Activated CD8-positive, alpha-beta T cell treated with anti-CD3 and anti-CD28 coated beads for 36 hours (primary cell): Measurements from ENCODE around the gene MAP4K2. TPM values are rescaled to one million over a fixed set of nuclear protein-coding genes. Genes with fewer than 3 reads are reported as not detected.
A peak's percentile ranks its signal among the peaks of the same experiment; 100 is the strongest.

Experiments
- ATAC-seq: fragments of 200-7000 bp; cut with Tn5 transposase; one replicate; pipeline ENCODE4 v1.10.0; 2021; ENCODE audit warnings: mild to moderate bottlenecking, moderate library complexity
- CTCF ChIA-PET: fragments of 350-600 bp; sonication (Branson Sonifier 250); formaldehyde crosslinking; loops from one replicate; lab custom pipeline; 2021; ENCODE audit warnings: antibody characterized with exemption; lab: Charles Lee
- POLR2A ChIA-PET: fragments of 350-600 bp; sonication (Branson Sonifier 250); formaldehyde crosslinking; loops from one replicate; lab custom pipeline; 2021; ENCODE audit warnings: antibody characterized with exemption; lab: Charles Lee
- DNase-seq: peaks from one replicate; pipeline ENCODE4 v3.0.0-alpha.2; 2020
- H3K27ac Mint-ChIP-seq: one replicate; pipeline ENCODE4 v1.8.0; 2021; ENCODE audit warnings: mild to moderate bottlenecking, mixed read lengths
- H3K27me3 Mint-ChIP-seq: one replicate; pipeline ENCODE4 v1.8.0; 2021; ENCODE audit warnings: mixed read lengths
- H3K36me3 Mint-ChIP-seq: one replicate; pipeline ENCODE4 v1.8.0; 2021; ENCODE audit warnings: low read depth, mixed read lengths
- H3K4me1 Mint-ChIP-seq: one replicate; pipeline ENCODE4 v1.8.0; 2021; ENCODE audit warnings: low read depth, mixed read lengths
- H3K4me3 Mint-ChIP-seq: one replicate; pipeline ENCODE4 v1.8.0; 2021; ENCODE audit warnings: mild to moderate bottlenecking, moderate library complexity, mixed read lengths
- H3K9me3 Mint-ChIP-seq: one replicate; pipeline ENCODE4 v1.8.0; 2021; ENCODE audit warnings: mixed read lengths
- CTCF ChIP-seq: fragments of 200-600 bp; IDR thresholded peaks from one replicate; pipeline ENCODE4 v1.8.0; 2022; ENCODE audit warnings: antibody characterized with exemption, mild to moderate bottlenecking
- intact Hi-C: fragments of 100-400 bp; cut with micrococcal nuclease; formaldehyde crosslinking; loops from one replicate; pipeline ENCODE4 v1.10.0; 2022
- total RNA-seq, 2 experiments: library from RNA; stranded (reverse); gene quantifications; one replicate each; pipeline ENCODE4 v1.2.3, GENCODE V29; 2021

The MAP4K2 gene
- total RNA-seq, 2 experiments from 2014 or later, result 56.4 to 58.0 TPM

GRCh38 chr11:64784813-64785581 lies 18.0 kb downstream of the MAP4K2 start:
- intact Hi-C loops, result no loop called here
- H3K27ac Mint-ChIP-seq, result no peak overlapping the region
- TF ChIP-seq CTCF, result no peak
- no peak overlapping the region for H3K4me3 Mint-ChIP-seq
- ATAC-seq (no peak), DNase-seq (no peak)
- peaks cover 2% of the 10 kb centered on the region for H3K36me3 Mint-ChIP-seq
- H3K9me3 Mint-ChIP-seq, result no peaks in the 10 kb centered on the region
- ChIA-PET POLR2A (interaction anchor here (0.7 to 1.6 kb wide), 5 partner anchors 9 to 90 kb away, joined by 3 to 8 read pairs (median 5); no protein-coding TSS in a partner anchor), CTCF (interaction anchor here (0.9 to 2.0 kb wide), 6 partner anchors 10 to 103 kb away, joined by 3 to 10 read pairs (median 4); no protein-coding TSS in a partner anchor)
- H3K4me1 Mint-ChIP-seq, result peaks cover 14% of the 10 kb centered on the region
- H3K27me3 Mint-ChIP-seq, result no peaks in the 10 kb centered on the region

- intact Hi-C loops, result no loop called here
- TF ChIP-seq CTCF, result no peak
- Mint-ChIP-seq H3K27ac (peak within 1 kb of the TSS; percentile 96), H3K9me3 (no peaks in the 10 kb centered on the region), H3K4me3 (peak within 1 kb of the TSS; percentile 95), H3K4me1 (peaks cover 46% of the 10 kb centered on the region), H3K36me3 (peaks cover 39% of the 10 kb centered on the region), H3K27me3 (no peaks in the 10 kb centered on the region)
- peak; percentile 100 for DNase-seq
- POLR2A ChIA-PET, result interaction anchor here (0.6 to 24.1 kb wide), 14 partner anchors 9 to 803 kb away, joined by 3 to 331 read pairs (median 3); partner anchors contain the start of genes EHD1, FAU, MEN1 and PYGM
- peak; percentile 90 for ATAC-seq
- CTCF ChIA-PET, result interaction anchor here (0.6 to 1.3 kb wide), 9 partner anchors 9 to 235 kb away, joined by 3 to 5 read pairs (median 4); partner anchors contain the start of genes ARL2 and RASGRP2
Measured at GRCh38 chr11:64778473-64779298, 24.3 kb downstream of the MAP4K2 start, which contains the start of gene SF1. Gene SF1, minus strand, starts transcription at chr11:64778542. Its CDS starts 150 bp downstream, at chr11:64778392.

- Mint-ChIP-seq H3K9me3 (no peaks in the 10 kb centered on the region), H3K27ac (peak overlapping the region; percentile 96), H3K27me3 (no peaks in the 10 kb centered on the region), H3K4me3 (peak overlapping the region; percentile 81), H3K36me3 (peaks cover 44% of the 10 kb centered on the region), H3K4me1 (peaks cover 52% of the 10 kb centered on the region)
- TF ChIP-seq CTCF, result no peak
- DNase-seq, result no peak
- ATAC-seq, result no peak
- CTCF ChIA-PET, result interaction anchor here (0.6 to 1.3 kb wide), 7 partner anchors 10 to 236 kb away, joined by 3 to 5 read pairs (median 4); partner anchors contain the start of genes ARL2 and RASGRP2
- intact Hi-C loops, result no loop called here
- POLR2A ChIA-PET, result interaction anchor here (0.7 to 24.1 kb wide), 9 partner anchors 9 to 803 kb away, joined by 3 to 331 read pairs (median 8); partner anchors contain the start of genes MEN1, PYGM and RASGRP2
Measured at GRCh38 chr11:64778223-64778472, 24.9 kb downstream of the MAP4K2 start.

GRCh38 chr11:64777449-64778222 lies 25.4 kb downstream of the MAP4K2 start:
- POLR2A ChIA-PET, result interaction anchor here (1.2 to 24.1 kb wide), 5 partner anchors 10 to 33 kb away, joined by 3 to 331 read pairs (median 10); partner anchors contain the start of genes MEN1, PYGM and RASGRP2
- H3K36me3 Mint-ChIP-seq, result peaks cover 49% of the 10 kb centered on the region
- ATAC-seq, result peak; percentile 4

More at GRCh38 chr11:64777449-64778222, 25.4 kb downstream of the MAP4K2 start:
- Mint-ChIP-seq H3K4me1 (peaks cover 57% of the 10 kb centered on the region), H3K27me3 (no peaks in the 10 kb centered on the region), H3K27ac (peak overlapping the region; percentile 83), H3K9me3 (no peaks in the 10 kb centered on the region), H3K4me3 (peak overlapping the region; percentile 95)
- CTCF ChIA-PET, result interaction anchor here (0.7 to 3.9 kb wide), 4 partner anchors 10 to 89 kb away, joined by 3 to 35 read pairs (median 10); no protein-coding TSS in a partner anchor
- intact Hi-C loops, result no loop called here
- no peak for TF ChIP-seq CTCF
- peak; percentile 82 for DNase-seq
